ENCODE data around the gene POLN.

The POLN gene

DNA sequence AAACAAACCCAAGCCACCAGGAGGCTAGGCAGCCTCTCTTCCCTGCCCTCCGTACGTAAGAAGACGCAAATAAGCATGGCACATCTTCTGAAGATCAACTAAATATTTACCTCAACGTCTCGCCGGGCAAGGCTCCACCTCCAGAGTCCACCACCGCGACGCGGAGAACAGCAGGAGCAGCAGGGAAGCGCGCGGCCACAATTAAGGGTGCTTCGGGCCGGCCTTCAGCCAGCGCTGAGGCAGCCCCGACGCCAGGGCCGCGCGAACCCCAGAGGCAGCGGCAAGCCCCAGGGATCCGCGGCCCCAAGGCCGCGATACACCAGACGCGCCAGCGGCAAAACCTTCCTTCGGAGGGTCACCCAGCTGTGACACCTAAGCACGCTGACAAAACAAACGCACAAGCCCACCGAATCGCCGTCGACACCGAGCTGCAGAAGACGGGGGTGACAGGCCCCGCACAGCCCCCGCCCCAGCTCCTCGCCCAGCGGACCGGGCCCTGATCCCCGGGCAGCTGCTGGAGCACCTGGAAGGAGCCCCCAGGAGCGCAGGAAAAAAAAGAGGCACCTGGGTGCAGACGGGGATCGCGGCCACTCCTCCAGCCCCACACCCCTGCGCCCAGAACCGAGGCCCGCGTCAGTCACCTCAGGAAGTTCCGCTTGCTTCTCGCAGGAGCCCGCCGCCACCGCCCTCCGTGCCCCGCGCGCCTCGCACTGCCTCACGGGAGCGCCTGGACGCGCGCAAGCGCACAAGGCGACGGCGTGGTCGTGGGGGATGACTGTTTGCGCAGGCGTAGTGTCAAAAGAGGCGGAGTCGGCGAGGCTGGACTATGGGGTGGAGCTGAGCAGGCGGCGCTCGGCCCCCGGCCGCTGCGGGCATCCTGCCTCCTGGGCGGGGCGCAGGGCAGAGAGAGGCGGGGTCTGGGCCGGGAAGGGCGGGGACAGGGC is at the start of gene POLN, which contains the start of gene HAUS3:
Gene POLN, minus strand, starts transcription at position 712 of the 944 bp plus-strand sequence. CDS start 12,890 bp downstream, outside the sequence.
Gene HAUS3, minus strand, starts transcription at position 712 of the 944 bp plus-strand sequence. CDS start 1,175 bp downstream, outside the sequence.
- peak; percentile 99 for DNase-seq

DNA sequence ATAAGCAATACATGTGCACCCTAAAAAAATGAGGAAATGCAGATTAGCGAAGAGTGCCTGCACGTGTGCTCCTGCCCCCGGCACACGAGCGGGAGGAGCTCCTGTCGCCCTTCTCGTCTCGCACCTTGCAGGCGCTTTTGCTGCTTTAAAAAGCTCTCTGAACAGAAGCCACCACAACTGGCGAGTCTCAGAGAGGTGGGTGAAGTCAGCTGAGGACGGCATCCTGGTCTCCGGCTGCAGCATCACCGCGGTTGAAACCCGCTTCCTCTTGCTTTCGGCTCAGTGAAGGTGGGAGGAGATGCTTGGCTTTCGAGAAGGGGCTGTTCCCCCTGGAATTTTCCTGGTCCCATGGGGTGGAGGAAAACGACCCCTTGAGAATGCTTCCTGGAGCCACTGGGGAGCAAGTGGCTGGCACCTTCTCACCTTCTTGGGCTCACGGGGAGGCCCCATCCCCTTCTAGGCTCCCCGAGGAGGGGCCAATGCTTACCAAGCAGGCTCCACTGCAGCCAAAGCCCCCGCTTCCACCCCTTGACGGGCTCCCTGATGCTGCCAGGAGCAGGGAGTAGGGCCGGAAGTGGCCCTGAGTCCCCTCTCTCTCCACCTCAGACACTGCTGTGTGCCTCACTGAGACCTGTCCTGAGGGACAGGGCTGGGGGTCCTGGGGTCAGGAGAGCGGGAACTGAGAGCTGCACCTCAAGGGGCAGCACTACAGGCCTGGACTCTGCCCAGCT is 49.2 kb upstream of the POLN start:
- DNase-seq: peak; percentile 36

DNA sequence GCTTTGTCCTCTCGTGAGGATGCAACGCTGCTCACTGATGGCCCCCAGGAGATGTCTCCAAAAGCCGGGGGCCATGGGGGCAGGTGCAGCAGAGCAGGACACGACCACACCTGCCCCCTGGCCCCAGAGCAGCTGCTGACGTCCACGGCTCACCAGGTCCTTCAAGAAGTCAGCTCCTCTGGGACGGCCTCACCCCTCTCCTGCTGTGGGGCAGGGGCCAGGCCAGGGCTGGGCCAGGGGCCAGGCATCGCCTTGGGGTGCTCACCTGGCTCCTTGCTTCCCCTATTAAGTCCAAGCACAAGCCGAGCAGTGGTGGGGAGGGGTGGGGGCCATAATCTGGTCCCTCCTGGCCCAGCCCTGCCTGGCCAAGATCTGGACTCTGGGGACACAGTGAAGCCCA is 48.6 kb upstream of the POLN start:
- DNase-seq: no peak

DNA sequence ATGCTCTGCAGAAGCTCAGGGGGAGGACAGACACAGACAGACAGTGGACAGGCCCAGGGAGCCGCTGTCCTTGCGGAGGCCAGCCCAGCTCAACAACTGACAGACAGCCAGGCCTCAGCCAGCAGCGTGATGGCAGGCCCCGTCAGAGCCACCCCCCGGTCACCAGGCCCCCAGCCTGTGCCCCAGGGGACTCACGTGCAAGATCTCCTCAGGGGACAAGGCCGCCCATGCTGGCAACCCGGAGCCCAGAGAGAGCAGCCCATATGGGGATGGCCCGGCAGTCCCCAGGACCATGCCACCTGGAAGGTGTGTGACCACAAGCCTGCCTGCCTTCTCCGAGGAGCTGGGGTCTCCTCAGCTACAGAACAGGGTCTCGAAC is 48.0 kb upstream of the POLN start:
- DNase-seq: no peak

DNA sequence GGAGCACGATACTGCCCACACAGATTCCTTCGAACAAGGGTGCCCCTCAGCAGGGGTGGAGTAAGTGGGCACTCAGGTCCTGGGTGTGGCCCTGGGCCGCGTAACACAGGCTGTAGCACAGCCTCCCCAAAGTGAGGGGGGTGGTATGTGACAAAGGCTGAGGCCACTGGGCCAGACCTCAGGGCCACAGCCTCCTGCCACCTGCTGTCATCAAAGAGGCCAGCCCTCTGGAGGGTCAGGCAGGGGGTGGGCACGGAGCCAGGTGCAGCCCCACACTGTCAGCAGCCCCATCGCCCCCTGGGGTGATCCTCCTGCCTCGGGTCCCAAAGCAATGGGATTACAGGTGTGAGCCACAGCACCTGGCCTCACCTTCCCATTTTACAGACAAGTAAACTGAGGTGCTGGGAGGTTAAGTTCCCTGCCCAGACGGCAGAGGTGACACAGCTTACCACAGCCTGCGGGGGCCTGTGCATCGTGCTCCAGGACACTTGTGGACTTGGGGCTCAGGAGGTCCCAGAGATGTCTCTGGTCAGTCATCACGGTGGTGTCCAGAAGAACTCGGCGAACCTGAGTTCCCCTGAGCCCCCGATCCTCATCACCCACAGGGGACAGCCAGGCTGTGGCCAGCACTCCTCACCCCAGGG is 47.5 kb upstream of the POLN start:
- DNase-seq: no peak

DNA sequence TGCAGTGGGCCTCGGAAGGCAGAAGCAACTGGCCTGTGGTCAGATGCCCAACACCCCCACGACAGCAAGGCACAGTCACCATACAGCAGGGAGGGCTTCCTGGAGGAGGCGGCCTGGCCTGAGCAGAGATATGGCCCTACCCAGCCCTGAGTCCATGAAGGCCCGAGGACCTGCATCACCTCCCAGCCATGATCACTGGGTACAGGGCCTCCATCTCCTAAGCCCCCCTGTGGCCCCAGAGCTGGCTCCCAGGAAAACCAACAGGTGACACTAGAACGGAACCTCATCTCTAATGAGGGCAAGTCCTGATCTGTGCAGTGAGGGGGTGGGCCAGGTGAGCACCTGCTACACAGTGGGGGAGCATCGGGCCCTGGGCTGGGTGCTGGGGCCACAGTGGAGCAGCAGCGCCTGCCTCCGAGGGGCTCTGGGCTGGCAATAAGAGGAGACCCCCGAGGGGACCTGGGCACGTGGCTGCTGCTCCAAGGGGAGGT is 46.2 kb upstream of the POLN start:
- DNase-seq: no peak

DNA sequence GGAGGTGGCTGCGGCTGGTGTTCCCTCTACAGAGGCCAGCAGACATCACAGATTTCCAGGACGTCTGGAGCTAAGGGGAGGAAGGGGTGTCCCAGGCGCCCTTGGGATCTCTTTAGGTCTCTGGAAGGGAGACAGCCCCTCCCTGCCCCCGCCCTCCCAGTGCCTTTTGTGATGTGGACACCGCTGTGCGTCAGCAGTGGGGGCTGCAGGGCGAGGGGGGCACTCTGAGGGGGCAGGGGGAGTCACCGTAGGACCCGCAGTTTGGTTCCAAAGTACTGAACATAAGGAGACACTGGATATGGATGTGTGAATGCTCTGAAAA is 45.6 kb upstream of the POLN start:
- no peak for DNase-seq

DNA sequence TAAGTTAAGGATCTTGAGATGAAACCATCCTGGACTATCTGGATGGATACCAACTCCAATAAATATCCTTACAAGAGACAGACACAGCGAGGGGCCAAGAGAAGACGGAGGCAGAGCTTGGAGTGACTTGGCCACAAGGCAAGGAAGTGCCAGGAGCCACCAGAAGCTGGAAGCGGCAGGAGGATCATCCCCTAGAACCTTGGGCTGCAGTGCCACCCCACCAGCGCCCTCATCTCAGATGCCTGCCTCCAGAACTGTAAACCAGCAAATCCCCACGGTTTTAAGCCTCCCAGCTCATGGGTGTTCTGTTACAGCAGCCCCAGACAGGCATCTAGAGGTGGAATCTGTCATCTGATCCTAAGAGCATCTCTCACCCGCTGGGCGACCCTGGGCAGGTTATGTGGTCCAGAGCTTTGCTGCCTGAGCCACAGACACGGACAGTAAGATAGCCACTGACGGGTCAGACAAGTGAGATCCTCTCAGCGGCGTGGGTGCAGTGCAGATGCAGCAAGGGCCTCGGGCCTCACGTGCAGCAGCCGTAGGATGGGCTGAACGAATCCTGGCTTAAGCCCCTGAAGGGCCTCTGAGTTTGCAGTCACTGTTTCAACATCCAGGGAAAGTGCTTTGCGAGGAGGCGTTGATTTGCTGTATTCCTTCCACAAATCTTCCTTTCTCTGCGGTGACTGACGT is 45.1 kb upstream of the POLN start:
- no peak for DNase-seq

DNA sequence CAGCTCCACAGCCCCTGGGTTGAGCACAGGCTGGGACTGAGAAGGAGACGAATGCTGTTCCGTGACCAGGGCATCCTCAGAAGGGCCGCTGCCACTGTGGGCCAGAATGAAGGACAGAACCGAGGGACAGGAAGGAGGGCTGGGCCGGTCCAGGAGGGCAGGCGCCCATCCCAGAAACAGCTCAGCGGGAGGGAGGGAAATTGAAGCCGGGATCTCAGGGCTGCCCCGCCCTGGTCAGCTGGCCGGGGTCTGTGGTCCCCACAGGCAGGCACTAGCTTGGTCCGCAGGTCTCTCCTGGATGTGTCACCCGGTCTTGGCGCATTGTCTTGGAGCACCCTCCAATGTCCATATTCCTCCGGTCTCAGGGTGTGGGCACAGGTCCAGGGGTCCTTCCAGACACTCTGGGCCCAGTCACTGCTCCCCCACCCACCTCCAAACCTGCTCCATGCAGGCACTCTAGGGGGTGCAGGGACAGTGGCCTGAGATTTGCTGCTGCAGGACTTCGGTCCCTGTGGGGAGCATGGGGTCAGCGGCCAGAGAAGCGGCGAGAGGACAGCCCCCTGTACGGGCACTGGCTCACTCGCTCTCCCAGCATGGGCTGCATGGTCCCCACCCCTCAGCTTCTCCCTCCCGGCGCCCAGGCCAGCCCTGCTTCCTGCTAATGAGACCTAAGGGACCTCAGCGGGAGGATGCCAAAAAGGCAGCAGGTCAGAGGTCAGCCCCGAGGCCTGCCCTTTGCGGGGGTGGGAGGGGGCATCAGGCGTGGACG is 43.9 kb upstream of the POLN start:
- DNase-seq: no peak

DNA sequence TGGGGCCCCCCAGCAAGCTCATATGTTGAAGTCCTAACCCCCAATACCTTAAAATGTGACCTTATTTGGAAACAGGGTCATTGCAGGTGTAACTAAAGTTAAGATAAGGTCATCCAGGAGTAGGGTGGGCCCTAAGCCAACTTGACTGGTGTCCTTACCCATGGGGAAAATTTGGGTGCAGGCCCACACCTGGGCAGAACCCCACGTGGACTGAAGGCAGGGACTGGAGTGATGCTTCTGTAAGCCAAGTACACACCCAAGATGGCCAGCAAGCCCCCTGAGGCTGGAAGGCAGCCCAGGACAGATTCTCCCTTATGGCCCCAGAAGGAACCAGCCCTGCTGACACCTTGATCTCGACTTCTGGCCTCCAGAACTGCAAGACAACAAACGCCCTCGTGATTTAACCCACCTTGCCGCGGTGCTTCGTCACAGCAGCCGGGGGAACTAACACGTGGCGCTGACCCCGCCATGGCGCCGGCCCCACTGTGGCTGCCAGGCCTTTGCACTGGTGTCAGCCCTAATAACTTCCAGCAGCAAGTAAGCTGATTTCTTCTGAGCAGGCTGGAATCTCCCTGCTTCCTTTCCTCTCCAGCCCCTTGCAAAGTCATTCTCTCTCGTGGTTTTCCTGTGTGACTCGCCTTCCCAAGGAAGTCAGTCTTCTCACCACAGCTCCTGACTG is 43.2 kb upstream of the POLN start:
- DNase-seq: no peak

DNA sequence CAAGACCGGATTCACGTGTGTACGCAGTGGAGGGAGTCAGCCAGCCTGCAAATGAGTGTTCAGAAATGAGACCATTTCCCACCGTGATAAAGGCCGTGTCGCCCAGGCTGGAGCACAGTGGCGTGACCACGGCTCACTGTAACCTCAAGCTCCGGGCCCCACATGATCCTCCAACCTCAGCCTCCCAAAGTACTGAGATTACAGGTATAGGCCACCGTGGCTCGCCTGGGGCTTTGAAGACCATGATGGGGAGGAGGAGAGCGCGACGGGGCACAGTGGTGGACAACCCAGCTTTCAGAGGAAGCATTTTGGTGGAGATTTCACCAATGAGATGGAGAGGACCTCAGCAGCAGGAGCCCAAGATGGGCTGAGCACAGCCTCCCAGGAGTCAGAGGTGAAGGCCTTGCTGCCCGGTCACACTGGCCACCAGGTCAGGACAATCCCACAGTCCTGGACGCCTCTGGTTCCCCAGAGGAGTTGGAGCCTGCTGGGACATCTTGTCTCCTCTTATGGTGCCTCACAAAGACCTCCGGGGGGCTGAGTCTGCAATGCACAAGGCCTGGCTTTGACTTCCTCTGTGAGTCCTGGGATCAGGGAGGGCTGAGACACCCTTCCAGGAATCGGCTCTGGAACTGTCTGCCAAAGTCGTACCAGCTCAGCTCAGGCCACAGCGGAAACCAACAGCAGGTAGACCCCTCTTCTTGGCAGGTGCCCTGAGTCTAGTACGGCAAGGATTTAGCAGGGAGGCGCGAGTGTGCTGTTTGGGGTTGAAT is 42.4 kb upstream of the POLN start:
- DNase-seq: no peak

DNA sequence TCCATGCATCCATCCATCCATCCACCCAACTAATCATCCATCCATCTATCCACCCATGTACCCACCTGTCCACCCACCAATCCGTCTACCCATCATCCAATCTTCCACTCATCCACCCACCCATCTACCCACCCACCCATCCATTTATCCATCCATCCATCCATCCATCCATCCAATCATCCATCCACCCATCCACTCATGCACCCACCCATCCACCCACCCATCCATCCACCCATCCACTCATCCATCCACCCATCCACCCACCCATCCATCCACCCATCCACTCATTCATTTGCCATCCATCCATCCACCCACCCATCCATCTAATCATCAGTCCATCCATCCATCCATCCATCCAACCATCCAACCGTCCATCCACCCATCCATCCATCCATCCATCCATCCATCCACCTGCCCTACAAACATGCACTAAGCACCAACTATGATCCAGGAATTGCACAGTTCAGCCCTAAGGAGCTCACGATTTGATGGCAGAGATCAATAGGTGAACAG is 41.3 kb upstream of the POLN start:
- DNase-seq: no peak

DNA sequence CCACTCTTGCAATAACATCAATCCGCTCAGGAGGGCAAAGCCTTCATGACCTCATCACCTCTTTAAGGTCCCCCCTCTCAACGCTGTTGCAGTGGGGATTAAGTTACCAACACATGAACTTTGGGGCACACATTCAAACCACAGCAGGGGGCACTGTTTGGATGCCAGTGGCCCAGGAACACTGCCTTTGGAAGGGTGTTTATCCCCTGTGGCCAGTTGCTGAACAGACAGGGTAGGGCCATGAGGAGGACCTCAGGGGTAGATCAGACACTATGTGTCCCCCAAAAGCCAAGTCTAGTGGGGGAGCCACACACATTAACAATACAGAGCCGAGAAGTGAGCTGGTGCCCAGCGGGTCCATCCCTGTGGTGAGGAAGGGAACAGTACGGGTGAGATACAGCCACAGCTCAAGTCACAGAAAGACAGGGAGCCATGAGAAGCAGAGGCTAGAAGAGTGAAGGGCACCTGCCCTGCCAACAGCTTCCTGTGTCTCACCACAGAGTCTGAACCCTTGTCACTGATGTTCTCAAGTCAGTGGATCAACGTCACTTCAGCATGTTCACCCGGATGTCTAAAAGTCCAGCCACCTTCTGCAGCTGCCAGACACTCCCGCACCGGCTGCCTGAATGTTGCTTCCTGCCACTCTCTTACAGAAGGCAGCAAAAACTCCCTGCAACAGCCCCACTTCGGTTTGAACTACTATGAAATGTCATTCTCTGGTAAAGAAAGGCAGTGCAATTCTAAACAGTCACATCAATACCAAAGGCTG is 39.8 kb upstream of the POLN start:
- peak; percentile 42 for DNase-seq

DNA sequence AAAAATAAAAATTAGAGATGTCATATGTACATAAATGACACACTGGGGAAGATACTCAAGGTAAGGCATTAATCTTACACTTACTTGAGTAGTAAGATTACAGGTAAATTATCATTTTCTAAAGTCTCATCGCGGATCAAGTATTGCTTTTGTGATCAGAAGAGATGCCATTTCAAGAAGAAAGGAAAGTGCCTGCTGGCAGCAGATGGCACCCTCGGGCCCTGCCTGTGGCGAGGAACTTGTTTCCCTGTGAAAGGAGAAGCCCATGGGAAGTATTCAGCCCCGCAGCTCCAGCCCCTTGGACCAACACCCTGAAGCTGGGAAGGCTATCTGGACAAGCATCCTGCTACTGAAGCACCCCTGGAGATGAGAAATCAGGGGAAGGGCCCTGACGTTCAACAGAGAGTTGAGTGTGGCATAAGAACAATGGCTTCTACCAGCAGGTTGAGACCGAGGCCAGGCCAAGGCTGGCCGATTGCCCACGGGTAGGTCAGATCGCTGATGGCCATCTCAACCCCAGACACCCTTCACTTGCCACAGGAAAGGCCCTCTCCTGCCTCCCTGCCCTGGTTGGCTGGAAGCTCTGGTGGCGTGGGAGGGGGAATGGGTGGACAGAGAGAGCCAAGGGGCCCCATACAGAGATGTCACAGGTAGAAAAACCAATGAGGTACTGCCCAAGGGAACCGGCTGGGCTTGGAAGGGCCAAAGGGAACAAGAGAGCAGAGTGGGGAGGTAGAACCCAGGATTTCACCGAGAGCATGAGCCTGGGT is 38.8 kb upstream of the POLN start:
- no peak for DNase-seq

DNA sequence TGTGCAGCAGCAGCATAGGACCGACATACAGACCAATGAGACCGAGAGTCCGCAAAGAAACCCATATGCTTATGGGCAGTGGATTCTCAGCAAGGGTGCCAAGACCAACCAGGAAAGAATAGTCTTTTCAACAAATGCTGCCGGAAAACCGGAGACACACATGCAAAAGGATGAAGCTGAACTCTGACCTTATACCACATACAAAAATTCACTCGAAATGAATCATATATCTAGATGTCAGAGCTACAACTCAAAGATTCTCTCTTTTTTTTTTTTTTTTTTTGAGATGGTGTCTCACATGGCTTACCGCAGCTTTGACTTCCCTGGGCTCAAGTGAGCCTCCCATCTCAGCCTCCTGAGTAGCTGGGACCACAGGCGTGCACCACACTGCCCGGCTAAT is 36.0 kb upstream of the POLN start:
- no peak for DNase-seq

DNA sequence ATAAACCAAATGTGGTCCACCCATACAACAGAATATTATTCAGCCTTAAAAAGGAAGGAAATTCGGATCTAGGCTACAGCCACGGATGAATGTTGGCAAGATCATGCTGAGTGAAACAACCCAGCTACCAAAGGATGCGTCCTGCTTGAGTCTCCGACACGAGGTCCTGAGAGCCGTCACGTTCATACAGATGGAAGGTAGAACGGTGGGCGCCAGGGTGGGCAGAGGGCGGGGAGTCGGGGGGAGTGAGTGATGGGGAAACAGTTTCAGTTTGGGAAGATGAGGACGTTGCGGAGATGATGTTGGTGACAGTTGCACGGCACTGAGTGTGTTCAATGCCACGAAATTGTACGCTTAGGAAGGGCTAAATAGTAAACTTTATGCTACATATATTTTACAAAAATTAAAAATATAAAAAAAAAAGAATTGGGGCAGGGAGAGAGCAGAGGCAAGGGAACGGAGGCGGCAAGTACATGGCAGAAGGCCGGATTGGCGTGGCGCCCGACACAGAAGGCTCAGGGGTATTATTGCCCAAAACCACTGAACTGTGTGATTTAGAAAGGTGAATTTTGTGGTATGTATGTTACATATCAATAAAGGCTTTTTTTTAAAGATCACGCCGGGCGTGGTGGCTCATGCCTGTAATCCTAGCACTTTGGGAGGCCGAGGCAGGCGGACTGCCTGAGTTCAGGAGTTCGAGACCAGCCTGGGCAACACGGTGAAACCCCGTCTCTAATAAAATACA is 34.8 kb upstream of the POLN start:
- DNase-seq: no peak

DNA sequence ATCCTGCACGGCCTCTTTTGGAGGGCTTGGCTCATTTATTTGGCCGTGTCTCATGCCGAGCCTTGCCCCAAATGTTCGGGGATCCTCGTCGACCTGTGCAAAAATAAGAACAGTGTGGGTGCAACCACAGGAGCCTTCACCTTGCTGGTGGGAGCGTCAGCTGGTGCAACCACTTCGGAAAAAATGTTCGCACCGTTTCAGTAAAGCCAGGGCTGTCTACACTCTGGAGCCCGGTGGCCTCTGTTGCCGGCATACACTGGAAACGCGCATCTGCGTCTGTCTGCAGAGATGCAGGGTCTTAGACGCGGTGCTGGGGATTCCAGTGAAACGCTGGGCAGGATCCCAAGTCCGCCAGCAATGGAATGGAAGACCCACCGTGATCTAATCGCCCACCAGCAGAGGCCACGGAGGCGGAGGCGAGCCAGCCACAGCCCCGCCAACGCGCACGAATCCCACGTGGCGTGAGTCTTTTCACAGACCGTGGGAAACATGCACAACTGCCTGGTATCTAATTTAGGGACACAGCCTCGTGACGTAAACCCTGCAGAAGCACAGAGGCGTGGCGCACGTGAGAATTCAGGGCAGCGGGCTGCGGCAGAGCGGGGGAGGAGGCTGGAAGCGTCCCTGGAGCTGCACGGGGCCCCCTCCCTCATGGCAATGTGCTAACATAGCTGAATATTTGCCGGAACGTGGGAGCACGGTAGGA is 33.8 kb upstream of the POLN start:
- no peak for DNase-seq

All from stimulated activated CD4-positive, alpha-beta T cell treated with anti-CD3 and anti-CD28 coated beads, Interleukin-4, amount 100 ng/mL, for 1 hour (primary cell).